Parathyroid adenoma (tissue), 2 donors: Measurements from ENCODE around the gene ACP7.
"Not testable (repeated sequence)": the region's sequence is repeated elsewhere in the genome, so short reads cannot be mapped to it uniquely, and the experiment has no call there.

ENCODE experiments used
- H2AFZ ChIP-seq: fragments of 300-600 bp; sonication (generic); one replicate; pipeline ENCODE4 v1.7.0; 2017; ENCODE audit warnings: antibody characterized with exemption, mild to moderate bottlenecking
- H3K27ac ChIP-seq: fragments of 300-600 bp; sonication (generic); one replicate; pipeline ENCODE4 v1.7.0; 2017
- H3K27me3 ChIP-seq: fragments of 300-600 bp; sonication (generic); one replicate; pipeline ENCODE4 v1.7.0; 2017; ENCODE audit warnings: low read length; ENCODE audit not compliant: control insufficient read depth, insufficient read depth
- H3K36me3 ChIP-seq: fragments of 300-600 bp; sonication (generic); one replicate; pipeline ENCODE4 v1.7.0; 2017; ENCODE audit warnings: low read length; ENCODE audit not compliant: control insufficient read depth, insufficient read depth
- H3K4me1 ChIP-seq: fragments of 300-600 bp; sonication (generic); one replicate; pipeline ENCODE4 v1.7.0; 2017; ENCODE audit warnings: control low read depth
- H3K4me2 ChIP-seq: fragments of 300-600 bp; sonication (generic); one replicate; pipeline ENCODE4 v1.7.0; 2017; ENCODE audit warnings: low read length
- H3K4me3 ChIP-seq: fragments of 300-600 bp; sonication (generic); one replicate; pipeline ENCODE4 v1.7.0; 2017; ENCODE audit warnings: low read depth, low read length
- H3K79me2 ChIP-seq: fragments of 300-600 bp; sonication (generic); one replicate; pipeline ENCODE4 v1.7.0; 2017; ENCODE audit warnings: control low read depth
- H3K9ac ChIP-seq: fragments of 300-600 bp; sonication (generic); one replicate; pipeline ENCODE4 v1.7.0; 2017; ENCODE audit warnings: mild to moderate bottlenecking
- H3K9me3 ChIP-seq: fragments of 300-600 bp; sonication (generic); one replicate; pipeline ENCODE4 v1.7.0; 2017; ENCODE audit warnings: low read length; ENCODE audit not compliant: control insufficient read depth
- CTCF ChIP-seq: fragments of 300-600 bp; sonication (generic); IDR thresholded peaks from one replicate; pipeline ENCODE4 v1.7.0; 2017; ENCODE audit warnings: antibody characterized with exemption, mild to moderate bottlenecking
- donor health status: primary hyperparathyroidism.

Gene ACP7

DNA sequence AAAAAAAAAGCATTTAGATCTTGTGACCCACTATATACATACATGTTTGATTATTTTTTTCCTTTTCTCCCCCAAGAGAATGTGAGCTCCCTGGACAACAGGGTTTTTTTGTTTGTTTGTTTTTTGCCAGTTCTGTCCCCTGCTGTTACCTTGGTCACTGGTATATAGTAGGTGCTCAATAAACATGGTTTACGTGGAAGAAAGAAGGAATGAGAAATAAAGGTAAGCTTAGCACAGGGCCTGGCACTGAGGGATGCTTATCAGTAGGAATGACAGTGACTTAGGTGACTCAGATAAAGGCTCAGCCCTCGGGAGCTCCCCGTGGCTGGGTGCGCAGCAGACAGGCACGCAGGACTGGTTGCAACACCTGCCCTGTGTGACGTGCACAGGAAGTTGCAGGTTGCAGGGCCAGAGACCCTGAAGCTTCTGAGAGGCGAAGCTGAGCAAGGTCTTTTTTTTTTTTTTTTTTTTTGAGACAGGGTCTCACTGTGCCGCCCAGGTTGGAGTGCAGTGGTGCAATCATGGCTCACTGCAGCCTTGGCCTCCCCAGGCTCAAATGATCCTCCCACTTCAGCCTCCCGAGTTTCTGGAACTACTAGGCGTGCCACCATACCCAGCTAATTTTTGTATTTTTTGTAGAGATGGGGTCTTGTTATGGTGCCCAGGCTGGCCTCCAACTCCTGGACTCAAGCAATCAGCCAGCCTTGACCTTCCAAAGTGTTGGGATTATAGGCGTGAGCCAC, 31.1 kb downstream of the ACP7 start:
- Histone ChIP-seq H3K4me2 (no peak overlapping the region), H3K4me3 (no peak overlapping the region), H3K27ac (no peak overlapping the region), H3K9me3 (no peaks in the 10 kb centered on the region), H3K4me1 (peaks cover 12% of the 10 kb centered on the region), H3K9ac (no peak overlapping the region), H3K27me3 (no peaks in the 10 kb centered on the region), H3K79me2 (no peaks in the 10 kb centered on the region), H3K36me3 (no peaks in the 10 kb centered on the region), H2AFZ (no peak overlapping the region)
- TF ChIP-seq CTCF, result no peak

- H3K9me3 ChIP-seq, H3K27ac ChIP-seq, H3K79me2 ChIP-seq, H3K4me3 ChIP-seq, H3K4me1 ChIP-seq, H3K4me2 ChIP-seq, H2AFZ ChIP-seq, H3K27me3 ChIP-seq, H3K36me3 ChIP-seq, H3K9ac ChIP-seq: not testable (repeated sequence)
Observed at GRCh38 chr19:39117023-39117422, 32.9 kb downstream of the ACP7 start.

DNA sequence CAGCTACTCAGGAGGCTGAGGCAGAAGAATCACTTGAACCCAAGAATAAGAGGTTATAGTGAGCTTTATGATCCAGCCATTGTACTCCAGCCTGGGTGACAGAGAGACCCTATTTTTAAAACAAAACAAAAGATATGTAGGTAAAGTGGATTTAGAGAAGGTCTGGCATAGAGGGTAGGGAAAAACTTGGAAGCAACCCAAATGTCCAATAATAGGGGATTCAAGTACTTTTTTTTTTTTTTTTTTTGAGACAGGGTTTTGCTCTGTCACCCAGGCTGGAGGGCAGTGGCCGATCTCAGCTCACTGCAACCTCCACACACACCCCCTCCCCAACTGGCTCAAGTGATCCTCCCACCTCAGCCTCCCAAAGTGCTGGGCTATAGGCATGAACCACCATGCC, 35.7 kb downstream of the ACP7 start:
- no peaks in the 10 kb centered on the region for H3K36me3 ChIP-seq
- no peaks in the 10 kb centered on the region for H3K79me2 ChIP-seq
- H3K27ac ChIP-seq, result no peak overlapping the region
- H2AFZ ChIP-seq, result no peak overlapping the region
- no peak overlapping the region for H3K4me3 ChIP-seq
- H3K4me1 ChIP-seq, result no peaks in the 10 kb centered on the region
- no peak for TF ChIP-seq CTCF
- H3K9me3 ChIP-seq, result no peaks in the 10 kb centered on the region
- no peak overlapping the region for H3K4me2 ChIP-seq
- H3K9ac ChIP-seq, result no peak overlapping the region
- no peaks in the 10 kb centered on the region for H3K27me3 ChIP-seq

DNA sequence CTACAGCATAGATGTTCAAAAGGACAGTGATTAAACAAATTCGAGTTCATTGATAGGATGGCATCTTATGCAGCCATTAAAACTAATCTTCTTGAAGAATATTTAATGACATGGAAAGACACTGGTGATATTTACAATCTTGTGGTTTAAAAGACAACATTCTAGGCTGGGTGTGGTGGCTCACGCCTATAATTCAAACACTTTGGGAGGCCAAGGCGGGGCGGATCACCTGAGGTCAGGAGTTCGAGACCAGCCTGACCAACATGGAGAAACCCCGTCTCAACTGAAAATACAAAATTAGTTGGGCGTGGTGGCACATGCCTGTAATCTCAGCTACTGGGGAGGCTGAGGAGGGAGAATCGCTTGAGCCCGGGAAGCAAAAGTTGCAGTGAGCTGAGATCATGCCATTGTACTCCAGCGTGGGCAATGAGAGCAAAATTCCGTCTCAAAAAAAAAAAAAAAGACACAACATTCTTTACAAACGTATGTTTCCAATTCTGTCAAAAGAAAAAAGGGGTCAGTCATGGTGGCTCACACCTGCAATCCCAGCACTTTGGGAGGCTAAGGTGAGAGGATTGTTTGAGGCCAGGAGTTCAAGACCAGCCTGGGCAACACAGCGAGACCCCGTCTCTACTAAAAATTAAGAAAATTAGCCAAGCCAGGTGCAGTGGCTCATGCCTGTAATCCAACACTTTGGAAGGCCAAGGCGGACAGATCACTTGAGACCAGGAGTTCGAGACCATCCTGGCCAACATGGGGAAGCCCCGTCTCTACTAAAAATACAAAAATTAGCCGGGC, 39.0 kb downstream of the ACP7 start:
- Histone ChIP-seq H2AFZ (no peak overlapping the region), H3K4me1 (peaks cover 10% of the 10 kb centered on the region), H3K36me3 (no peaks in the 10 kb centered on the region), H3K79me2 (peaks cover 8% of the 10 kb centered on the region), H3K9me3 (no peaks in the 10 kb centered on the region), H3K4me3 (no peak overlapping the region), H3K9ac (no peak overlapping the region), H3K27ac (no peak overlapping the region), H3K27me3 (no peaks in the 10 kb centered on the region), H3K4me2 (no peak overlapping the region)
- TF ChIP-seq CTCF, result no peak

DNA sequence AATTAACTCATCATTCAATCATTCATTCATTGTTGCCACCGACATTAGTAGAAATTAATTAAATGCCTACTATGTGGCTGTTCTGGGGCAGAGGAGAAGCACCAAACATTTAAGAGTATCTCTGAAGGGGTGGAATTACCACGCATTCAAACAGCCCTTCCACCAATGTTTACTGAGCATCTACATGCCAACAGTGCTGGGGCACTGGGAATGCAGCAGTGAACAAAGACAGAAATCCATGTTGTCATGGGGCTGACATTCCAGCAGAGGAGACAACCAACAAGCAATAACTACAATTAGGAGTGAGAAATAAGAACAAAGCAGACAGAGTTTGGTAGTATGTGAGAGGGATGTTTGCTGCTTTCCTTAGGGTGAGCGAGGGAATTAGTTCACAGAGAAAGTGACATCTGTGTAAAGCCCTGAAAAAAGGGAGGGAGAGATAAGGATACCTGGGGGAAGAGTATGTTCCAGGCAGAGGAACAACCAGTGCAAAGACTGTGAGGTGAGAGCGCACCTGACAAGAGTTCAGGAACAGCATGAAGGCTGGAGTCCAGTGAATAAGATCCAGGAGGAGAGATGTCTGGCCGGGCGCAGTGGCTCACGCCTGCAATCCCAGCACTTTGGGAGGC, 40.1 kb downstream of the ACP7 start:
- Histone ChIP-seq H2AFZ (no peak overlapping the region), H3K4me3 (no peak overlapping the region), H3K4me2 (no peak overlapping the region), H3K9ac (no peak overlapping the region), H3K27me3 (no peaks in the 10 kb centered on the region), H3K27ac (no peak overlapping the region), H3K36me3 (no peaks in the 10 kb centered on the region), H3K79me2 (peaks cover 17% of the 10 kb centered on the region), H3K9me3 (no peaks in the 10 kb centered on the region), H3K4me1 (peaks cover 18% of the 10 kb centered on the region)
- TF ChIP-seq CTCF, result no peak
